HepG2 (cell line): Measurements from ENCODE around the gene ZNF511. TPM values are rescaled to one million over a fixed set of nuclear protein-coding genes. Genes with fewer than 3 reads are reported as not detected.

Experiments
- ATM ChIP-seq: fragments of 450-650 bp; IDR thresholded peaks from 2 replicates; pipeline ENCODE4 v1.7.1; 2017; ENCODE audit warnings: mild to moderate bottlenecking, borderline replicate concordance
- FUBP1 ChIP-seq: sonication (generic); formaldehyde crosslinking; IDR thresholded peaks from 2 replicates; pipeline ENCODE4 v1.5.1; 2020; ENCODE audit warnings: missing genetic modification reagents, mild to moderate bottlenecking, borderline replicate concordance
- MTA3 ChIP-seq: sonication (generic); formaldehyde crosslinking; IDR thresholded peaks from 2 replicates; pipeline ENCODE4 v1.4.0; 2020; ENCODE audit warnings: missing genetic modification reagents
- MYC ChIP-seq: sonication (generic); formaldehyde crosslinking; IDR thresholded peaks from 2 replicates; pipeline ENCODE4 v1.9.0; 2021; ENCODE audit warnings: missing genetic modification reagents, borderline replicate concordance
- NFIB ChIP-seq: sonication (generic); formaldehyde crosslinking; IDR thresholded peaks from 2 replicates; pipeline ENCODE4 v1.9.0; 2021; ENCODE audit warnings: missing genetic modification reagents, mild to moderate bottlenecking, borderline replicate concordance
- NFYB ChIP-seq: sonication (generic); formaldehyde crosslinking; IDR thresholded peaks from 2 replicates; pipeline ENCODE4 v1.4.0; 2020; ENCODE audit warnings: missing genetic modification reagents
- PAF1 ChIP-seq: IDR thresholded peaks from 2 replicates; pipeline ENCODE4 v1.6.1; 2016; ENCODE audit warnings: missing genetic modification reagents, missing compliant biosample characterization
- PHF8 ChIP-seq: sonication (generic); formaldehyde crosslinking; IDR thresholded peaks from 2 replicates; pipeline ENCODE4 v1.5.0; 2020; ENCODE audit warnings: missing genetic modification reagents
- SATB2 ChIP-seq: sonication (generic); formaldehyde crosslinking; IDR thresholded peaks from 2 replicates; pipeline ENCODE4 v1.5.0; 2020; ENCODE audit warnings: missing genetic modification reagents
- TFDP2 ChIP-seq: sonication (generic); formaldehyde crosslinking; IDR thresholded peaks from 2 replicates; pipeline ENCODE4 v1.4.0; 2020; ENCODE audit warnings: missing genetic modification reagents
- ZBTB49 ChIP-seq: sonication (generic); formaldehyde crosslinking; IDR thresholded peaks from 2 replicates; pipeline ENCODE4 v1.4.0; 2020; ENCODE audit warnings: missing genetic modification reagents, borderline replicate concordance
- ZNF281 ChIP-seq: sonication (generic); formaldehyde crosslinking; IDR thresholded peaks from 2 replicates; pipeline ENCODE4 v1.4.0; 2020; ENCODE audit warnings: missing genetic modification reagents, borderline replicate concordance
- ZNF510 ChIP-seq: sonication (generic); formaldehyde crosslinking; IDR thresholded peaks from 2 replicates; pipeline ENCODE4 v1.4.0; 2020; ENCODE audit warnings: low read depth, mild to moderate bottlenecking, missing genetic modification reagents
- ZNF543 ChIP-seq: sonication (generic); formaldehyde crosslinking; IDR thresholded peaks from 2 replicates; pipeline ENCODE4 v1.4.0; 2020; ENCODE audit warnings: mild to moderate bottlenecking, missing genetic modification reagents
- ZNF546 ChIP-seq: sonication (generic); formaldehyde crosslinking; conservative IDR thresholded peaks from 2 replicates; pipeline ENCODE4 v1.8.1; 2023; ENCODE audit warnings: mild to moderate bottlenecking, missing genetic modification reagents
- ZNF772 ChIP-seq: sonication (generic); formaldehyde crosslinking; IDR thresholded peaks from 2 replicates; pipeline ENCODE4 v1.5.0; 2020; ENCODE audit warnings: mild to moderate bottlenecking, missing genetic modification reagents
- ZNF790 ChIP-seq: sonication (generic); formaldehyde crosslinking; IDR thresholded peaks from 2 replicates; pipeline ENCODE4 v1.8.0; 2022; ENCODE audit warnings: missing genetic modification reagents, mild to moderate bottlenecking, borderline replicate concordance
- ZNF841 ChIP-seq: sonication (generic); formaldehyde crosslinking; IDR thresholded peaks from 2 replicates; pipeline ENCODE4 v1.8.1; 2023; ENCODE audit warnings: missing genetic modification reagents, borderline replicate concordance
- ZSCAN20 ChIP-seq: sonication (generic); formaldehyde crosslinking; IDR thresholded peaks from 2 replicates; pipeline ENCODE4 v1.4.0; 2020; ENCODE audit warnings: missing genetic modification reagents, mild to moderate bottlenecking, borderline replicate concordance
- polyA plus RNA-seq, 8 experiments: library from polyadenylated mRNA; depleted of rRNA in 3 of 8; stranded (reverse) in 7 of 8; unstranded in 1 of 8; fragments of >200 nt; fragmentation: Illumina TruSeq in 4 of 8; extraction: Trizol in 4 of 8; gene quantifications; 2 replicates each; pipeline versions ENCODE4 v1.2.1 to v1.2.3, GENCODE V29; 2011 to 2016; ENCODE audit warnings: low read depth in 4 of 8, missing spikeins in 1 of 8, mixed read lengths in 1 of 8; ENCODE audit not compliant: insufficient read depth in 1 of 8
- total RNA-seq, 5 experiments: library from RNA; depleted of rRNA; stranded (reverse); fragments of >200 nt; fragmentation: Illumina TruSeq; extraction: Trizol; gene quantifications; 2 replicates each; pipeline ENCODE4 v1.2.3, GENCODE V29; 2016; ENCODE audit warnings: low read depth in 1 of 5

The ZNF511 gene
- total and polyA plus RNA-seq, 2 of the 13 experiments (the other 11 are each of a cell fraction or from before 2014, with no cell fraction given), result 35.6 to 66.4 TPM

- TF ChIP-seq ZBTB49 (CRISPR knock-in tag) (no peak), ZNF510 (0 out of 2 replicates have a peak, but pooled peaks have one; percentile 15), MYC (CRISPR knock-in tag) (peak; percentile 76), ATM (no peak), PAF1 (CRISPR knock-in tag) (no peak), MTA3 (CRISPR knock-in tag) (no peak), ZNF546 (CRISPR knock-in tag) (peak; percentile 22; the same call in 1 of the 2 replicates), NFIB (CRISPR knock-in tag) (no peak), TFDP2 (peak; percentile 49; the same call in 1 of the 2 replicates), NFYB (no peak), PHF8 (CRISPR knock-in tag) (peak; percentile 86), ZNF772 (0 out of 2 replicates have a peak, but pooled peaks have one; percentile 15), ZNF841 (CRISPR knock-in tag) (no peak), ZSCAN20 (CRISPR knock-in tag) (0 out of 2 replicates have a peak, but pooled peaks have one; percentile 66), ZNF790 (CRISPR knock-in tag) (peak; percentile 94; the same call in 1 of the 2 replicates), ZNF281 (peak; percentile 31; the same call in 1 of the 2 replicates), ZNF543 (CRISPR knock-in tag) (0 out of 2 replicates have a peak, but pooled peaks have one; percentile 8), SATB2 (CRISPR knock-in tag) (no peak; the same call in 1 of the 2 replicates), FUBP1 (CRISPR knock-in tag) (no peak)
Observed at GRCh38 chr10:133357285-133358161, 48.8 kb downstream of the ZNF511 start, which contains the start of gene FUOM (continued).
